Measurements from ENCODE around the gene ARPP19. TPM values are rescaled to one million over a fixed set of nuclear protein-coding genes. Genes with fewer than 3 reads are reported as not detected.

The ARPP19 gene
- total and polyA plus RNA-seq, 9 of the 15 experiments (the other 6 are each of a cell fraction or from before 2014, with no cell fraction given): 33.3 to 102 (median 60.5) TPM

- no peak for TF ChIP-seq RREB1 (CRISPR knock-in tag; IDR thresholded peaks at IDR 0.05)
- no peak for TF ChIP-seq CREB3 (tag; conservative IDR thresholded peaks at IDR 0.05; ENCODE audit: low read depth)
- TF ChIP-seq SMAD1 (IDR thresholded peaks at IDR 0.05; ENCODE audit: low read depth, low read length, partially characterized antibody): no peak
- TF ChIP-seq SMAD4 (CRISPR knock-in tag; conservative IDR thresholded peaks at IDR 0.05): no peak
- TF ChIP-seq RCOR1 (IDR thresholded peaks at IDR 0.05; ENCODE audit: borderline replicate concordance in 1 of 2, low read depth in 2 of 2, low read length in 2 of 2): no peak
- no peak for TF ChIP-seq ZFP91 (CRISPR knock-in tag; IDR thresholded peaks at IDR 0.05)
- no peak for TF ChIP-seq ZNF830 (CRISPR knock-in tag; IDR thresholded peaks at IDR 0.05)
- no peak for TF ChIP-seq ERF (CRISPR knock-in tag; IDR thresholded peaks at IDR 0.05)
- TF ChIP-seq HDAC2 (IDR thresholded peaks at IDR 0.05): no peak
These were observed 36.4 kb downstream of the ARPP19 start (continued) for GRCh38 chr15:52532427-52532826.
